Renal pelvis (tissue), 12 donors: ENCODE results near the gene CEP20. TPM values are rescaled to one million over a fixed set of nuclear protein-coding genes. Genes with fewer than 3 reads are reported as not detected.
"Not testable (repeated sequence)": the region's sequence is repeated elsewhere in the genome, so short reads cannot be mapped to it uniquely, and the experiment has no call there.

Experiments used
- DNase-seq: peaks from one replicate; pipeline ENCODE4 v3.0.0-alpha.2; 2013
- long read RNA-seq, 16 experiments: transcript quantifications; one replicate each; lab custom pipeline, GENCODE V29; 2026
- polyA plus RNA-seq, 3 donors: library from polyadenylated mRNA; unstranded; fragments of 120-200 nt; gene quantifications; one replicate each; pipeline ENCODE4 v1.2.1, GENCODE V29; 2013; ENCODE audit not compliant: insufficient read length in 3 of 3

The CEP20 gene, protein sequence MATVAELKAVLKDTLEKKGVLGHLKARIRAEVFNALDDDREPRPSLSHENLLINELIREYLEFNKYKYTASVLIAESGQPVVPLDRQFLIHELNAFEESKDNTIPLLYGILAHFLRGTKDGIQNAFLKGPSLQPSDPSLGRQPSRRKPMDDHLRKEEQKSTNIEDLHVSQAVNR
- polyA plus RNA-seq, result 10 to 100 TPM; 31.9 to 38.9 (median 38.6) TPM
- long read RNA-seq, donor 1, transcript FOPNL-201 (5 exons, 2,275 nt), result major isoform, 18 of 21 reads
- long read RNA-seq, donor 1, partial matches to known transcripts, result 0 of 21 reads
- long read RNA-seq, donor 1, other reads (novel, unspliced or antisense), result 0 of 21 reads
- long read RNA-seq, donor 2, transcript FOPNL-201 (5 exons, 2,275 nt), result major isoform, 22 of 25 reads
- long read RNA-seq, donor 2, partial matches to known transcripts, result 0 of 25 reads
- long read RNA-seq, donor 2, other reads (novel, unspliced or antisense), result 0 of 25 reads
- long read RNA-seq, donor 3, transcript FOPNL-201 (5 exons, 2,275 nt), result major isoform, 10 of 13 reads
- long read RNA-seq, donor 3, partial matches to known transcripts, result 0 of 13 reads
- long read RNA-seq, donor 3, other reads (novel, unspliced or antisense), result 0 of 13 reads
- long read RNA-seq, donor 4, transcript FOPNL-201 (5 exons, 2,275 nt), result major isoform, 14 of 14 reads
- long read RNA-seq, donor 4, partial matches to known transcripts, result 0 of 14 reads
- long read RNA-seq, donor 4, other reads (novel, unspliced or antisense), result 0 of 14 reads
- long read RNA-seq, donor 5, transcript FOPNL-201 (5 exons, 2,275 nt), result major isoform, 17 of 18 reads
- long read RNA-seq, donor 5, partial matches to known transcripts, result 0 of 18 reads
- long read RNA-seq, donor 5, other reads (novel, unspliced or antisense), result 0 of 18 reads
- long read RNA-seq, donor 6, transcript FOPNL-201 (5 exons, 2,275 nt), result major isoform, 12 of 13 reads
- long read RNA-seq, donor 6, partial matches to known transcripts, result 0 of 13 reads
- long read RNA-seq, donor 6, other reads (novel, unspliced or antisense), result 0 of 13 reads
- long read RNA-seq, donor 7, transcript FOPNL-201 (5 exons, 2,275 nt), result major isoform, 21 of 30 reads
- long read RNA-seq, donor 7, partial matches to known transcripts, result 5 of 30 reads
- long read RNA-seq, donor 7, other reads (novel, unspliced or antisense), result 0 of 30 reads
- long read RNA-seq, donor 8, transcript FOPNL-201 (5 exons, 2,275 nt), result major isoform, 5 of 7 reads
- long read RNA-seq, donor 8, partial matches to known transcripts, result 0 of 7 reads
- long read RNA-seq, donor 8, other reads (novel, unspliced or antisense), result 0 of 7 reads
- long read RNA-seq, donor 9, transcript FOPNL-201 (5 exons, 2,275 nt), result major isoform, 23 of 28 reads
- long read RNA-seq, donor 9, partial matches to known transcripts, result 0 of 28 reads
- long read RNA-seq, donor 9, other reads (novel, unspliced or antisense), result 0 of 28 reads
- long read RNA-seq, donor 10, transcript FOPNL-201 (5 exons, 2,275 nt), result major isoform, 20 of 26 reads
- long read RNA-seq, donor 10, partial matches to known transcripts, result 0 of 26 reads
- long read RNA-seq, donor 10, other reads (novel, unspliced or antisense), result 0 of 26 reads
- long read RNA-seq, donor 11, transcript FOPNL-201 (5 exons, 2,275 nt), result major isoform, 20 of 32 reads
- long read RNA-seq, donor 11, partial matches to known transcripts, result 10 of 32 reads
- long read RNA-seq, donor 11, other reads (novel, unspliced or antisense), result 0 of 32 reads
- long read RNA-seq, donor 12, transcript FOPNL-201 (5 exons, 2,275 nt), result major isoform, 28 of 32 reads
- long read RNA-seq, donor 12, partial matches to known transcripts, result 0 of 32 reads
- long read RNA-seq, donor 12, other reads (novel, unspliced or antisense), result 0 of 32 reads
- long read RNA-seq, donor 13, transcript FOPNL-201 (5 exons, 2,275 nt), result major isoform, 8 of 8 reads
- long read RNA-seq, donor 13, partial matches to known transcripts, result 0 of 8 reads
- long read RNA-seq, donor 13, other reads (novel, unspliced or antisense), result 0 of 8 reads
- long read RNA-seq, donor 14, result 0 reads
- long read RNA-seq, donor 15, result 0 reads
- long read RNA-seq, donor 16, transcript FOPNL-201 (5 exons, 2,275 nt), result major isoform, 18 of 23 reads
- long read RNA-seq, donor 16, partial matches to known transcripts, result 0 of 23 reads
- long read RNA-seq, donor 16, other reads (novel, unspliced or antisense), result 0 of 23 reads

DNA sequence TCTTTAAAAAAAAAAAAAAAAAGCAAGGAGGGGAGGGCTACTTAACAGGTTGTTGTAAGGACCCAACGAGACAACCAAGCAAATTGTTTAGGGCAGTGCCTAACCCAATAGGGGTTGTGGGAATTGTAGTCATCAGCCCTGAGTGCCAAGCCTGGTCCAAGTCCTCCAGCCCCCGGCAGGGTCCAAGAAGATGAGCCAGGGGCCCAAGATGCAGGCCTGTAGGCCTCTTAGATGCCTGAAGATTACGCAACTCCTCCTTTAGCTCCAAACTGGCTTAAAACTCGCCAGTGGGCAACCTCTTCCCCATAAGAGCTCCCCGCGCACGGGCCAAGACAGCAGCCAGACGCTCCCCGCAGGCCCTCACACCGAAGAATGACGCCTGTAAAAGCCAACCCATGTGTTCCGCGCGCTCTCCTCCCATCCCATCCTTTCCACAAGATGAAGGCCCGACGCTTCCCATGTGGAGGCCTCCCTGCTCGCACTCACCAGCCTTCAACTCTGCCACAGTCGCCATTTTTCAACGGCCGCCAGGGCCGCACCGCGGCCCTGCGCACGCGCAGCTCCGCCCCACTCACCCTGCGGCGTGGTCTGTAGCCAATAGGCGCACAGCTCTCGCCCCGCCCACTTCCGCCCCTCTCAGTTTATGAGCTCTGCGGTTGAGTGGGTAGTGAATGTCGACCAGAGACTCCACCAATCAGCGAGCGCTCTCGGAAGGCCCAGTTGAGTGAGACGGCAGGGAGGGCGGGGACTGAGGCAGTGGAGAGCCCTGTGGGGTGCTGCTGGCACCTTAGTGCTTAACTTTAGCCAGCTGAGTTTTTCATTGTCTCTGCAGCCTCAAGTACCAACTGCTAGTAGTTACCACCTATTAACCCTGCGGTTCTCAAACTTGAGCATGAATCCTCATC is at the start of gene CEP20:
Gene CEP20 (minus strand): TSS at position 532 of the 905 bp plus-strand sequence. CDS start 18 bp downstream, at position 514.
- peak; percentile 99 for DNase-seq

DNA sequence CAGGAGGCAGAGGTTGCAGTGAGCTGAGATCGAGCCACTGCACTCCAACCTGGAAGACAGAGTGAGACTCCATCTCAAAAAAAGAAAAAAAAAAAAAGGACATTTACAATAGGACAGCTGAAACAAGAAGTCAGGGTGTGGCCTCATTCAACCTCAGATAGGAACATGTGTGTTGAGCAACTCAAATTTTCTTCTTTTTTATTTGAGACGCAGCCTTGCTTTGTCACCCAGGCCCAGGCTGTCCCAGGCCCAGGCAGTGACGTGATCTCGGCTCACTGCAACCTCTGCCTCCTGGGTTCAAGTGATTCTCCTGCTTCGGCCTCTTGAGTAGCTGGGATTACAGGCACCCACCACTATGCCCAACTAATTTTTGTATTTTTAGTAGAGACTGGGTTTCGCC is 48.4 kb upstream of the CEP20 start:
- not testable (repeated sequence) for DNase-seq

DNA sequence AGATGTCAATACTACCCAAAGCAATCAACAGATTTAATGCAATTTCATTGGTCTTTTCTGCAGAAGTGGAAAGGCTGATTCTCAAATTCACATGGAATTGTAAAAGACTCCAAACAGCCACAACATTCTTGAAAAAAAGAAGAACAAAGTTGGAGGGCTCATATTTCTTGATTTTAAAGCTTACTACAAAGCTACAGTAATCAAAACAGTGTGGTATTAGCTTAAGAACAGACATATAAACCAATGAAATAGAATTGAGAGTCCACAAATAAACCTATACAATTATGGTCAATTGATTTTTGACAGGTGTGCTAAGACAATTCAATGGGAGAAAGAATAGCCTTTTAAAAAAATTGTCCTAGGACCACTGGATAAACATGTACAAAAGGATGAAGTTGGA is 46.6 kb upstream of the CEP20 start:
- no peak for DNase-seq

DNA sequence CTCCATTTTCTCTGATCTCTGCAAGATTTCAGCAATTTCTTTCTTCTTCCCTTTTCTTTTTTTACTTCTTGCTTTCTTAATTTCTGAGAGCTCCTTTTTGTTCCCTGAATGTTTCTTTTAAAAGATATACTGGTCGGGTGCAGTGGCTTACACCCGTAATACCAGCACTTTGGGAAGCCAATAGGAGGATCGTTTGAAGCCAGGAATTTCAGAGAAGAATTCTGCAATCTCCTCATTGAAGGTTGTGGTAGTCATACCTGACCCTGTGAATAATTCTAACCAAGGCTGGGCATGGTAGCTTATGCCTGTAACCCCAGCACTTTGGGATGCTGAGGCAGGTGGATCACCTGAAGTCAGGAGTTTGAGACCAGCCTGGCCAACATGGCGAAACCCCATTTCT is 45.4 kb upstream of the CEP20 start:
- DNase-seq, result no peak

DNA sequence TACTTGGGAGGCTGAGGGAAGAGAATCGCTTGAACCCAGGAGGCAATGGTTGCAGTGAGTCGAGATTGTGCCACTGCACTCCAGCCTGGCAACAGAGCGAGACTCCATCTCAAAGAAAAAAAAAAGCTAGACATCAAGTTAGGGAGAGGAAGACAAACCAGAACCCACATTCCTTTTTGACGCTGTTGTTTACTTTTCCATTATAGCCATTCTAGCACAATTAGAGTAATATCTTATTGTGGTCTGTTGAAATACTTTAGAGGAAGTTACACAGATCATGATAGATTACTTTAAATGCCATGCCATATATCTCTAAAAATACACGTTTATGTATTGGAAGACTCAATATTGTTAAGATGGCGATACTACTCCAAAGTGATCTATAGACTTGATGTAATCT is 44.5 kb upstream of the CEP20 start:
- DNase-seq, result no peak

DNA sequence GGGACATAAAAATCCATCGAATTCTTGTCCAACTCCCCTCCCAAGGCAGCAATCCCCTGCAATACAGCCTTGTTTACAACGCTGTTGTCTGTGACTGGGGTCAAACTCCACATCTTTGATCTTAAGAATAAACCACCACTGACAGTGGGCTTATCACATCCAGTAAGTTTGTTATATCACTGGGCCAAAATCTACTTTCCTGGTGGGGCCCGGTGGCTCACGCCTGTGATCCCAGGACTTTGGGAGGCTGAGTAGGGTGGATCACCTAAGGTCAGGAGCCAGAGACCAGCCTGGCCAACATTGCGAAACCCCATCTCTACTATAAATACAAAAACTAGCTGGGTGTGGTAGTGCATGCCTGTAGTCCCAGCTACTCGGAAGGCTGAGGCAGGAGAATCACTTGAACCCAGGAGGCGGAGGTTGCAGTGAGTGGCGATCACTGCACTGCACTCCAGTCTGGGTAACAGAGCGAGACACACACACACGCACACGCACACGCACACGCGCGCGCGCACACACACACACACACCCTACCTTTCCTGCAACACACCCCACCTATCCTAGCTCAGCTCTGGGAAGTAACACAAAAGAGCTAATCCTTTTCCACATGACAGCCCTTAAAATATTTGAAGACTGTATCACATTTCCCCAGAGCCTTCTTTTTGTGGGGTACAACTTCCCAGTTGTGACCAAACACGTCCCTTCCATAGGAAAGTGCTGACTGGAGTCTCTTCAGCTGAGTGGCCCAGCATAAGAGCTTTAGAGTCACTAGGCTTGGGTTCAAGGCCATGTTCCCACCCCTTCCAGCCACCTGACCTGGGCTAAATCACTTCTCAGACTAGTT is 40.1 kb upstream of the CEP20 start:
- DNase-seq, result no peak

DNA sequence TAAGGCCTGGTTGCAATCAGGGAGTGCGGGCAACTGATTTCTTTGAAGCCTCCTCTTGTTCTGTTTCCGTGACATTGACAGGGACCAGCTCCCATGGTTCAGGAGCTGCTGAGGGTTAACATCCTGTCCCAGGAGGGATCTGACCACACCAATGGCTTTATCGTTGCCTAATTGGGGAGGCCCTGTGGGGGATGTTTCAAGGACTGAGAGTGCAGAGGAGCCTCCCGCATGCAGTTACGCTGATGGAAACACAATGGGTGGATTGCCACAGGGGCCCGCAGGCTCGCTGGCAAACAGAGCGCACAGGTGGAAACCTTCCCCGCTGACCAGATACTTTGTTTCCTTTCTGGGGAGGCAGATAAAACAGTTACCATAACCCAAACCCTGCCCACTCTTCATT is 37.2 kb upstream of the CEP20 start:
- DNase-seq, result no peak

DNA sequence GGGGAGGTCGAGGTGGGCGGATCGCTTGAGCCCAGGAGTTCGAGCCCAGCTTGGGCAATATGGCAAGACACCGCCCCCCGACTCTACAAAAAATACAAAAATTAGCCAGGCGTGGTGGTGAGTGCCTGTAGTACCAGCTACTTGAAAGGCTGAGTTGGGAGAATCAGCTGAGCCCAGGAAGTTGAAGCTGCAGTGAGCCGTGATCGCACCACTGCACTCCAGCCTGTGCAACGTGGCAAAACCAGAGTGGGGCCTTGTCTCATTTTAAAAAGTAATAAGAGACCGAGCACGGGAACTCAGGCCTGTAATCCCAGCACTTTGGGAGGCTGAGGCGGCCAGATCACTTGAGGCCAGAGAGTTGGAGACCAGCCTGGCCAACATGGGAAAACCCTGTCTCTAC is 36.6 kb upstream of the CEP20 start:
- no peak for DNase-seq

DNA sequence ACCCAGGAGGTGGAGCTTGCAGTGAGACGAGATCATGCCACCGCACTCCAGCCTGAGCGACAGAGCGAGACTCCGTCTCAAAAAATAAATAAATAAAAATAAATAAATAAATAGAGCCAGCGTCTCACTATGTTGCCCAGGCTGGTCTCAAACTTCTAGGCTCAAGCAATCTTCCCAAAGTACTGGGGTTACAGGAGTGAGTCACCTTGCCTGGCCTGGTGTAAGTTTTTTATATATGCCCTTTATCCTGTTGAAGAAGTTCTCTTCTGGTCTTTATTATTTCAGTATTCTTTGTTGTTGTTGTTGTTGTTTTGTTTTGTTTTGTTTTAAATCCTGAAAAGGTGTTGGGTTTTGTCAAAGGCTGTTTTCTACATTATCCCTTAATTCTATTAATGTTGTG is 30.9 kb upstream of the CEP20 start:
- no peak for DNase-seq

DNA sequence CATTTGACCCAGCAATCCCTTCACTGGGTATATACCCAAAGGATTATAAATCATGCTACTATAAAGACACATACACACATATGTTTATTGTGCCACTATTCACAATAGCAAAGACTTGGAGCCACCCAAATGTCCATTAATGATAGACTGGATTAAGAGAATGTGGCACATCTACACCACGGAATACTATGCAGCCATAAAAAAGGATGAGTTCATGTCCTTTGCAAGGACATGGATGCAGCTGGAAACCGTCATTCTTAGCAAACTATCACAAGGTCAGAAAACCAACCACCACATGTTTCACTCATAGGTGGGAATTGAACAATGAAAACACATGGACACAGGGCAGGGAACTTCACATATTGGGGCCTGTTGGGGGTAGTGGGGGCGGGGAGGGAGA is 29.9 kb upstream of the CEP20 start:
- DNase-seq, result not testable (repeated sequence)

DNA sequence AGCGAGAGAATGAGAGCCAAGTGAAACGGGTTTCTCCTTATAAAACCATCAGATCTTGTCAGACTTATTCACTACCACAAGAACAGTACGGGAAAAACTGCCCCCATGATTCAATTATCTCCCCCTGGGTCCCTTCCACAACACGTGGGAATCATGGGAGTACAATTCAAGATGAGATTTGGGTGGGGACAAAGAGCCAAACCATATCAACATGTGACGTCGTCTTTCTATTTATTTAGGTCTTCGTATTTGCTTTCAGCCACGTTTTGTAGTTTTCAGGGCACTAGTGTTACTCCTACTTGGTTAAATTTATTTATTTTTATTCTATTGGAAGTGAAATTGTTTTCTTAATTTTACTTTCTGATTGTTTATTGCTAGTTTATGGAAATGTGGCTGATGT is 27.9 kb upstream of the CEP20 start:
- no peak for DNase-seq

DNA sequence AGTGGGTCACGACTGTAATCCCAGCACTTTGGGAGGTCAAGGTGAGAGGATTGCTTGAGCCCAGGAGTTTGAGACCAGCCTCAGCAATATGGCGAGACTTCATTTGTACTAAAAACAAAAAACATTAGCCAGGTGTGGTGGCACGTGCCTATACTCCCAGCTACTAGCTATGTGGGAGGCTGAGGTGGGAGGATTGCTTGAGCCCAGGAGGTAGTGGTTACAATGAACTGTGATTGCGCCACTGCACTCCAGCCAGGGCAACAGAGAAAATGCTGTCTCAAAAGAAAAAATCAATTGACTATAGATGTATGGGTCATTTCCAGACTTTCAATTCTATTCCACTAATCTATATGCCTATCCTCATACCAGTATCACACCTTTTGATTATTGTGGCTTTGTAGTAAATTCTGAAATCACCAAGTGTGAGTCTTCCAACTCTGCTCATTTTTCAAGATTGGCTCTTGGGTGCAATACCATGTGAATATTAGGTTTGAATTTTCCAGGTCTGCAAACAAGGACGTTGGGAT is 27.2 kb upstream of the CEP20 start:
- DNase-seq, result no peak

DNA sequence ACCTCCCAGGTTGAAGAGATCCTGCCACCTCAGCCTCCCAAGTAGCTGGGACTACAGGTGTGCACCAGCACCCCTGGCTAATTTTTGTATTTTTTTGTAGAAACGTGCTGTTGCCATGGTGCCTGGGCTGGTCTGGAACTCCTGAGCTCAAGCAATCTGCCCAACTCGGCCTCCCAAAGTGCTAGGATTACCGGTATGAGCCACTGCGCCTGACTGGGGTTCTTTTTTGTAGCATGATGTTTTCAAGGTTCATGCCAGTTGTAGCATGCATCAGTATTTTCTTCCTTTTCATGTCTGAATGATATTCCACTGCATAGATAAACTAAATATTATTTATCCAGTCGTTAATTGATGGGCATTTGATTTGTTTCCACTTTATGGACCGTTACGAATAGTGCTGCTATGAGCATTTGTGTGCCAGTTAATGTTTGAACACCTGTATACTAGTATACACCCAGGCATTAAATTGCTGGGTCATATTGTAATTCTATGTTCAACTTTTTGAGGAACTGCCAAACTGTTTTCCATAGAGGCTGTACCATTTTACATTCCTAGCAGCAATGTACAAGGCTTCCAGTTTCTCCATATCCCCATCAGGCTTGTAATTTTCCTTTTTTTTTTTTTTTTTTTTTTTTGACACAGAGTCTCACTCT is 24.8 kb upstream of the CEP20 start:
- no peak for DNase-seq

DNA sequence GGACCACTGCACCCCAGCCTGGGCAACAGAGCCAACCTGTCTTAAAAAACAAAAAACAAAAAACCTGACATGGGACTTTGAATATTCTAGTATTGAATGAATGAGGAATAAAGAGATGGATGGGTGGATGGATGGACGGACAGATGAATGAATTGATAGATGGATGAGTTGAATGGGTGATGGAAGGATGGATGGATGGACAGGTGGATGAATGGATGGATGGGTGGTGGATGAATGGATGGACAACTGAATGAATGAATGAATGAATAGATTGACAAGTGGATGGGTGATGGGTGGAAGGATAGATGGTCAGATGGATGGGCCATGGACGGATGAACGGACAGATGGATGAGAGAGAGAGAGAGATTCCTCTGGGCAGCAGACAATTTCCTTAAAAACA is 22.8 kb upstream of the CEP20 start:
- no peak for DNase-seq

DNA sequence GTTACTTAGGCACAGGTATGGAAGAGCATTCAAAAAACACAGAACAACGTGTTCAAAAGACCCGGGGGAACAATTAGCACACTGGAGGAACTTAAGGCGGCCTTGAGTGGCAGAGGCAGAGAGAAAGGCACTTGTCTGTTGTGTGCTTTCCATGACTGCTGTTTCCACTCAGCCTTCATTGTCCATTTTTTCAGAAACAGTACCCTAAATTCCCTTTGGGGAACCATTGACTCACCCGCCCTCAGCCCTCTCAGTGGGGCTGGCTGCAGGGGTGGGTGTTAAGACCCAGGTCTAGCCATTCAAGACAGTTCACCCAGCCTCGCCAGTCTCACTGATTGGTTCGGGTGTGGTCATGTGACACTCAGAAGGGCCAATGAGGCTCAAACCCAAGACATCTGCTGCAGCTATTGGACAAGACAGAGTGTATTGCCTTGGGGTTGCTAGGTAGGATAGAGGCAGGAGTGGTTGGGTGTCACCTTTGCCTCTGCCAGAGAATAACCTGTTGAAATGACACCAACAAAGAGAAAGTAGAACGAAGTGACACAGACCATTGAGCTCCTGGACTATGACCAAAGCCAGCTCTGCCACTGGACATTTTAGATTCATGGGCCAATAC is 19.6 kb upstream of the CEP20 start:
- no peak for DNase-seq

DNA sequence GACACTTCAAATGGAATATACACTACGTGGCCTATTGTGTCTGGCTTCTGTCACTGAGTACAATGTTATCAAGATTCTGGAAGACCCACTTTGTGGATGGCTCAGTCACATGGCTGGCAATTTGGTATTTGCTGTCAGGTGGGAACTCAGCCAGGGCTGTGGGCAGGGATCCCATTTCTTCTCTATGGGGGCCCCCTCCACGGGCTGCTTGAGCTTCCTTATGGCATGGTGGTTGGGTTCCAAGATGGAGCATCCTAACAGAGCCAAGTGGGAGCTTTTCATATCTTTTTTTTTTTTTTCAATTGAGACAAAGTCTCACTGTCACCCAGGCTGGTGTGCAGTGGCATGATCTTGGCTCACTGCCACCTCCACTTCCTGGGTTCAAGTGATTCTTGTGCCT is 18.0 kb upstream of the CEP20 start:
- no peak for DNase-seq

DNA sequence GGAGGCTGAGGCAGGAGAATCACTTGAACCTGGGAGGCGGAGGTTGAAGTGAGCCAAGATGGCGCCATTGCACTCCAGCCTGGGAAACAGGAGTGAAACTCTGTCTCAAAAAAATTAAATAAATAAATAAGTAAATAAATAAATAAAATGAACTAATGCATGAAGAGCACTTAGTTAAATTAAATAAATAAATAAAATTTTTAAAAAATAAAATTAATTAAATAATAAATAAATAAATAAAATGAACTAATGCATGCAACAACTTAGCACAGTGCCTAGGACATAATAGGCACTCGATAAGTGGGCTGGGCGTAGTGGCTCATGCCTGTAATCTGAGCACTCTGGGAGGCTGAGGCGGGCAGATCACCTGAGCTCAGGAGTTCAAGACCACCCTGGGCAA is 15.6 kb upstream of the CEP20 start:
- DNase-seq, result no peak
